Smooth muscle cell (in vitro differentiated cells): ENCODE results near the gene LRRC56. TPM values are rescaled to one million over a fixed set of nuclear protein-coding genes. Genes with fewer than 3 reads are reported as not detected.

Source experiments
- DNase-seq: peaks from one replicate; lab custom pipeline; 2025; ENCODE audit not compliant: unreplicated experiment; lab: John Stamatoyannopoulos, UW
- H2AFZ ChIP-seq: fragments of 200-600 bp; sonication (generic); 2 replicates; pipeline ENCODE4 v1.6.0; 2016; ENCODE audit warnings: antibody characterized with exemption, low read depth, mild to moderate bottlenecking
- H3F3A ChIP-seq: fragments of 200-600 bp; sonication (generic); 2 replicates; pipeline ENCODE4 v1.6.0; 2017; ENCODE audit warnings: antibody characterized with exemption, low read depth
- H3K27ac ChIP-seq: fragments of 200-600 bp; sonication (generic); 2 replicates; pipeline ENCODE4 v1.5.1; 2016; ENCODE audit warnings: low read depth, mild to moderate bottlenecking
- H3K27me3 ChIP-seq: fragments of 200-600 bp; sonication (generic); 2 replicates; pipeline ENCODE4 v1.6.1; 2016; ENCODE audit warnings: low read depth, mild to moderate bottlenecking
- H3K36me3 ChIP-seq: fragments of 200-600 bp; sonication (generic); 2 replicates; pipeline ENCODE4 v1.5.1; 2016; ENCODE audit warnings: low read depth
- H3K4me1 ChIP-seq: fragments of 200-600 bp; sonication (generic); 2 replicates; pipeline ENCODE4 v1.5.1; 2016; ENCODE audit warnings: low read depth
- H3K4me2 ChIP-seq: fragments of 200-600 bp; sonication (generic); 2 replicates; pipeline ENCODE4 v1.6.0; 2016; ENCODE audit warnings: mild to moderate bottlenecking
- H3K4me3 ChIP-seq: fragments of 200-600 bp; sonication (generic); 2 replicates; pipeline ENCODE4 v1.5.1; 2016; ENCODE audit warnings: mild to moderate bottlenecking
- H3K79me2 ChIP-seq: fragments of 200-600 bp; sonication (generic); 2 replicates; pipeline ENCODE4 v1.6.0; 2016; ENCODE audit warnings: low read depth, mild to moderate bottlenecking
- H3K9ac ChIP-seq: fragments of 200-600 bp; sonication (generic); 2 replicates; pipeline ENCODE4 v1.6.0; 2016; ENCODE audit warnings: low read depth
- H3K9me3 ChIP-seq: fragments of 200-600 bp; sonication (generic); replicated peaks from 2 replicates; pipeline ENCODE4 v1.5.1; 2016; ENCODE audit warnings: low read depth
- H4K20me1 ChIP-seq: fragments of 200-600 bp; sonication (generic); 2 replicates; pipeline ENCODE4 v1.6.0; 2016; ENCODE audit warnings: low read depth
- CTCF ChIP-seq: fragments of 200-600 bp; sonication (generic); IDR thresholded peaks from 2 replicates; pipeline ENCODE4 v1.5.1; 2017; ENCODE audit warnings: borderline replicate concordance, mild to moderate bottlenecking, antibody characterized with exemption; ENCODE audit not compliant: insufficient read depth, poor library complexity, severe bottlenecking
- WGBS: methylation state at CpG from one replicate; pipeline ENCODE4 v1.1.7; 2016; ENCODE audit warnings: low lambda C conversion rate; 5-methylcytosine and 5-hydroxymethylcytosine counted together
- polyA plus RNA-seq: library from polyadenylated mRNA; unstranded; fragments of >200 nt; fragmentation: Nextera tagmentation; extraction: Ambion mirVana; gene quantifications from 2 replicates; pipeline ENCODE4 v1.2.1, GENCODE V29; 2016
- total RNA-seq: library from RNA; depleted of rRNA; stranded (reverse); fragments of >200 nt; gene quantifications from 2 replicates; pipeline ENCODE4 v1.2.3, GENCODE V29; 2014

Gene LRRC56
- total and polyA plus RNA-seq, 2 experiments from 2014 or later = 0.31 to 1.5 TPM

DNA sequence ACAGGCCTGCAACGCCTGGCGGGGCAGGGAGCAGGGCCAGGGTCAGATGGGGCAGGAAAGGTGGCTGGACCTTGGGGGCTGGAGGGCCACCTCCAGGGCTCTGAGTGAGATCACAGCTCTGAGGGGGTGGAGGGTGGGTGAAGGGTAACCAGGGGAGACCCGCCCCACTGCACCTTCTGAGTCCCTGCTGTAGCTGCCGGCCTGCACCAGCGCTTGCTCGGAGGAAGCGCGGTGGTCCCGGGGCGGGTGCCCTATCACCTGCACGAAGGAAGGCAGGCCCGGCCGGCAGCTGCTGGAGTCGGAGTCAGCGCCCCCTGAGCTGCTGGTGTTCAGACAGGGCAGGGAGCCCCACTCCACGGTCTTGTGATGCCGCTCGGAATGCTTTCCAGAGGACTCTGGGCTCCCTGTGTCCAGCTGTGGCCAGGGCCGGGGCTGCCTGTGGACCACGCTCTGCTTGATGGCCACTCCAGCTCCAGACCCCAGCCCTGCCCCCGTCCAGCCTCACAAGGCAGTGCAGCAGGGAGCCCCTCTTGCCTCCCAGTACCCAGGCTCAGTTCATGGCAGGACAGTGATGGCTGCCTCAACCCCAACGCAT lies 19.4 kb downstream of the LRRC56 start:
- peaks cover 8% of the 10 kb centered on the region for H3K4me1 ChIP-seq
- no peaks in the 10 kb centered on the region for H3K36me3 ChIP-seq
- no peak overlapping the region for H2AFZ ChIP-seq
- H3K27ac ChIP-seq = no peak overlapping the region
- peaks cover 3% of the 10 kb centered on the region for H4K20me1 ChIP-seq
- no peak overlapping the region for H3K4me3 ChIP-seq
- TF ChIP-seq CTCF = no peak
- DNase-seq = no peak
- no peaks in the 10 kb centered on the region for H3K9me3 ChIP-seq
- H3F3A ChIP-seq = no peaks in the 10 kb centered on the region
- H3K4me2 ChIP-seq = no peak overlapping the region
- WGBS = 85% methylated on average over 17 of the region's 22 CpGs
- H3K27me3 ChIP-seq = peaks cover 58% of the 10 kb centered on the region
- no peaks in the 10 kb centered on the region for H3K79me2 ChIP-seq
- H3K9ac ChIP-seq = no peak overlapping the region

DNA sequence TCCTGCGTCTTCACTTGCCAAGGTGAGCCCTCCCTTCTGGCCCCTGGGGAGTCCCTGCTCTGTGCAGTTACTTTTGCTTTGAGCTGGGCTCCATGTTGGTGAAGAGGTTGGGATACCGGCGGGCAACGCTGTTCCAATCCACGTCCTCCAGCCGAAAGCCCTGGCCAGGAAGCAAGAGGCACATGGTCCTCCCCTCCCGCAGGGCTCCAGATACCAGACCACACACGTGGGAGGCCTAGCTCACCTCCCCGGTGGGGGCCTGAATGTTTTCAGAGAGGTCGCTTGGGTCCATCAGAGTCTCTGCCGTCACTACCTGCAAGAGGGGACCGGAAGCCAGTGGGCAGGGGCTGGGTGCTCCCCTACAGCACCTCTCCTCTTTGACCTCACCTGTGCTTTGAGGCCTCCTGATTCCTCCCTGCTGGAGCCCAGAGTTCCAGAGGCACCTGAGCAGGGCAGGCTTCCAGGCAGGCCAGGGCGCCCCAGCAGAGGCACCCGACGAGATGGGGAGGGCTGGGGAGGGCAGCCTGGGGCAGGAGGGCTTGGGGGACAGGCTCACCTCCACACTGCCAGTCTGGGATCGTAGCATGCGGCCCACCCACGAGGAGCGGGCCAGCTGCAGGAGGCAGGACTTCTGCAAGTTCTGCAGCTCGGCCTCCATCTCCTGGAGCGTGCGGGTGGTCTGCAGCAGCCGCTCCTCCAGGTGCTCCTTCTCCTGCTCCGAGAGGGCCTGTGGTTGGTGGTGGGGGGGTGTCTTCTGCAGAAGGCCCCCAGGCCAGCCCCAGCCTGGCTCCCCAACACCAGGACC lies 20.2 kb downstream of the LRRC56 start:
- Histone ChIP-seq H3K79me2 (no peaks in the 10 kb centered on the region), H3K9ac (no peak overlapping the region), H3F3A (no peaks in the 10 kb centered on the region), H2AFZ (no peak overlapping the region), H4K20me1 (peaks cover 10% of the 10 kb centered on the region), H3K36me3 (no peaks in the 10 kb centered on the region), H3K4me3 (no peak overlapping the region), H3K4me2 (no peak overlapping the region), H3K27me3 (peaks cover 58% of the 10 kb centered on the region), H3K4me1 (peaks cover 8% of the 10 kb centered on the region), H3K9me3 (no peaks in the 10 kb centered on the region), H3K27ac (no peak overlapping the region)
- 88% methylated on average over 21 of the region's 24 CpGs for WGBS
- TF ChIP-seq CTCF = no peak
- no peak for DNase-seq

- WGBS = 90% methylated on average over 13 of the region's 20 CpGs
- no peaks in the 10 kb centered on the region for H3F3A ChIP-seq
- no peak overlapping the region for H3K4me2 ChIP-seq
- H3K4me1 ChIP-seq = peaks cover 8% of the 10 kb centered on the region
- H3K9ac ChIP-seq = no peak overlapping the region
- H2AFZ ChIP-seq = no peak overlapping the region
- H3K9me3 ChIP-seq = no peaks in the 10 kb centered on the region
- H3K27ac ChIP-seq = no peak overlapping the region
- no peak overlapping the region for H3K4me3 ChIP-seq
- DNase-seq = no peak
- no peaks in the 10 kb centered on the region for H3K36me3 ChIP-seq
- TF ChIP-seq CTCF = no peak
- no peaks in the 10 kb centered on the region for H3K79me2 ChIP-seq
- H3K27me3 ChIP-seq = peaks cover 54% of the 10 kb centered on the region
- H4K20me1 ChIP-seq = peaks cover 20% of the 10 kb centered on the region
These were observed 21.2 kb downstream of the LRRC56 start for GRCh38 chr11:558503-558902.
